ENCODE data around the gene LDB1. TPM values are rescaled to one million over a fixed set of nuclear protein-coding genes. Genes with fewer than 3 reads are reported as not detected.

The LDB1 gene
- total RNA-seq, 1 experiment from 2014 or later = 87.6 TPM

DNA sequence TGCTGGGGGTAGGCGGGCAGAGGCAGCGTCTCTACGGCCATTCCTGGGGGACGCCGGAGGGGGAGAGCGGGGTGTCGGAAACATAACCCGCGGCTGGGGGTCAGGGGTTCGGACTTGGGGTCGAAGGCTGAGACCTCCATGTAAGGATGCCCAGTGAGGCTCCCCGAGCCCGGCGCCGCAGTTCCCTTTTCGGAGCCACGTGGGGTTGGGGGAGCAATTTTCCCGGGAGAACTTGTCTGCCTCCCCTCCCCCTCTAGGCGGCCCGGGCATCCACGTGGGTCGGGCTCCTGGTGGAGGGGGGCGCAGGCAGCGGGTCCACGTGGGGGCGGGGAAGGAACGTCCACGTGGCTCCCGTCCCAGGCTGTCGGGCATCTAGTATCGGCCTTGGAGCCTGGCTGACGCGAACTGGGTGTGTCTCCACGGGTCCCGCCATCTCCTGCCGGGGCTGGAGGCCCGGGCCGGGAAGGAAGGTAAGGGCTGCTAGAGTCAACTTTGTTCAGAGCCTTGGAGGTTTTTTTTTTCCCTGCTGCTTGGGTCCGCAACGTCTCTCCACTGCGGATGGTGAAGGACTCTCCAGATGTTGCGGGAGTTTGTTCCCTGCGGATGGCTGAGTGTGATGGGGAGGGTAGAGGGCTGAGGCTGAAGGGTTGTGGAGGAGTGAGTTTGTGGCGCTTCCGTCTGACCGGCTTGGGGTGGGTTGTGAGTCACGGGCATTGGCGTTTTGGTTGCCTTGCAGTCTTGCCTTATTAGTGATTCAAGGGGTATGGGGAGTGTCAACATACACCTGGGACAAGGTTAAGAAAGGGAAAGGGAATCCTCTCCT lies 13.4 kb upstream of the LDB1 start:
- H3K36me3 ChIP-seq (ENCODE audit: control insufficient read depth, insufficient read depth, low read length) = peaks cover 14% of the 10 kb centered on the region
- H3K4me1 ChIP-seq (ENCODE audit: control insufficient read depth, insufficient read depth, low read length) = peaks cover 32% of the 10 kb centered on the region
- no TSS peak for BruUV-seq (replicated peaks)
- peak; percentile 63 for ATAC-seq
- CTCF ChIA-PET = no interaction called here
- H3K4me3 ChIP-seq (ENCODE audit: low read depth in 2 of 2, low read length in 2 of 2) = peak overlapping the region; percentile 91 to 99
- no peak for TF ChIP-seq TCF7L2 (IDR thresholded peaks at IDR 0.05; ENCODE audit: low read depth, low read length)
- TF ChIP-seq, protein P1, sequence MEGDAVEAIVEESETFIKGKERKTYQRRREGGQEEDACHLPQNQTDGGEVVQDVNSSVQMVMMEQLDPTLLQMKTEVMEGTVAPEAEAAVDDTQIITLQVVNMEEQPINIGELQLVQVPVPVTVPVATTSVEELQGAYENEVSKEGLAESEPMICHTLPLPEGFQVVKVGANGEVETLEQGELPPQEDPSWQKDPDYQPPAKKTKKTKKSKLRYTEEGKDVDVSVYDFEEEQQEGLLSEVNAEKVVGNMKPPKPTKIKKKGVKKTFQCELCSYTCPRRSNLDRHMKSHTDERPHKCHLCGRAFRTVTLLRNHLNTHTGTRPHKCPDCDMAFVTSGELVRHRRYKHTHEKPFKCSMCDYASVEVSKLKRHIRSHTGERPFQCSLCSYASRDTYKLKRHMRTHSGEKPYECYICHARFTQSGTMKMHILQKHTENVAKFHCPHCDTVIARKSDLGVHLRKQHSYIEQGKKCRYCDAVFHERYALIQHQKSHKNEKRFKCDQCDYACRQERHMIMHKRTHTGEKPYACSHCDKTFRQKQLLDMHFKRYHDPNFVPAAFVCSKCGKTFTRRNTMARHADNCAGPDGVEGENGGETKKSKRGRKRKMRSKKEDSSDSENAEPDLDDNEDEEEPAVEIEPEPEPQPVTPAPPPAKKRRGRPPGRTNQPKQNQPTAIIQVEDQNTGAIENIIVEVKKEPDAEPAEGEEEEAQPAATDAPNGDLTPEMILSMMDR (IDR thresholded peaks at IDR 0.05) = no peak
- TF ChIP-seq, protein P2, sequence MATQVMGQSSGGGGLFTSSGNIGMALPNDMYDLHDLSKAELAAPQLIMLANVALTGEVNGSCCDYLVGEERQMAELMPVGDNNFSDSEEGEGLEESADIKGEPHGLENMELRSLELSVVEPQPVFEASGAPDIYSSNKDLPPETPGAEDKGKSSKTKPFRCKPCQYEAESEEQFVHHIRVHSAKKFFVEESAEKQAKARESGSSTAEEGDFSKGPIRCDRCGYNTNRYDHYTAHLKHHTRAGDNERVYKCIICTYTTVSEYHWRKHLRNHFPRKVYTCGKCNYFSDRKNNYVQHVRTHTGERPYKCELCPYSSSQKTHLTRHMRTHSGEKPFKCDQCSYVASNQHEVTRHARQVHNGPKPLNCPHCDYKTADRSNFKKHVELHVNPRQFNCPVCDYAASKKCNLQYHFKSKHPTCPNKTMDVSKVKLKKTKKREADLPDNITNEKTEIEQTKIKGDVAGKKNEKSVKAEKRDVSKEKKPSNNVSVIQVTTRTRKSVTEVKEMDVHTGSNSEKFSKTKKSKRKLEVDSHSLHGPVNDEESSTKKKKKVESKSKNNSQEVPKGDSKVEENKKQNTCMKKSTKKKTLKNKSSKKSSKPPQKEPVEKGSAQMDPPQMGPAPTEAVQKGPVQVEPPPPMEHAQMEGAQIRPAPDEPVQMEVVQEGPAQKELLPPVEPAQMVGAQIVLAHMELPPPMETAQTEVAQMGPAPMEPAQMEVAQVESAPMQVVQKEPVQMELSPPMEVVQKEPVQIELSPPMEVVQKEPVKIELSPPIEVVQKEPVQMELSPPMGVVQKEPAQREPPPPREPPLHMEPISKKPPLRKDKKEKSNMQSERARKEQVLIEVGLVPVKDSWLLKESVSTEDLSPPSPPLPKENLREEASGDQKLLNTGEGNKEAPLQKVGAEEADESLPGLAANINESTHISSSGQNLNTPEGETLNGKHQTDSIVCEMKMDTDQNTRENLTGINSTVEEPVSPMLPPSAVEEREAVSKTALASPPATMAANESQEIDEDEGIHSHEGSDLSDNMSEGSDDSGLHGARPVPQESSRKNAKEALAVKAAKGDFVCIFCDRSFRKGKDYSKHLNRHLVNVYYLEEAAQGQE (IDR thresholded peaks at IDR 0.05; ENCODE audit: insufficient read depth in 1 of 2, low read depth in 2 of 2, low read length in 1 of 2) = no peak
- TF ChIP-seq POLR2AphosphoS5 (IDR thresholded peaks at IDR 0.05; ENCODE audit: low read depth, low read length) = no peak
- peak; percentile 96; the same call in 1 of the 2 replicates for TF ChIP-seq SIN3A (IDR thresholded peaks at IDR 0.05; ENCODE audit: borderline replicate concordance, insufficient read depth, low read depth, low read length)
- no peaks in the 10 kb centered on the region for H3K27me3 ChIP-seq (ENCODE audit: control insufficient read depth, insufficient read depth, low read length)
- H3K9me3 ChIP-seq (ENCODE audit: control insufficient read depth, insufficient read depth, low read depth, low read length) = no peaks in the 10 kb centered on the region
- H3K27ac ChIP-seq (ENCODE audit: low read length) = peak overlapping the region; percentile 96
- no peak for DNase-seq (ENCODE audit: low read depth, low spot score)
- intact Hi-C loops (cut with micrococcal nuclease; ENCODE audit: unreplicated experiment) (no loop called here), in situ Hi-C loops (cut with HindIII; ENCODE audit: low pct_unique_long_range_greater_than_20kb, low sequenced_read_pairs) (no loop called here)
- POLR2A ChIA-PET = no interaction called here

DNA sequence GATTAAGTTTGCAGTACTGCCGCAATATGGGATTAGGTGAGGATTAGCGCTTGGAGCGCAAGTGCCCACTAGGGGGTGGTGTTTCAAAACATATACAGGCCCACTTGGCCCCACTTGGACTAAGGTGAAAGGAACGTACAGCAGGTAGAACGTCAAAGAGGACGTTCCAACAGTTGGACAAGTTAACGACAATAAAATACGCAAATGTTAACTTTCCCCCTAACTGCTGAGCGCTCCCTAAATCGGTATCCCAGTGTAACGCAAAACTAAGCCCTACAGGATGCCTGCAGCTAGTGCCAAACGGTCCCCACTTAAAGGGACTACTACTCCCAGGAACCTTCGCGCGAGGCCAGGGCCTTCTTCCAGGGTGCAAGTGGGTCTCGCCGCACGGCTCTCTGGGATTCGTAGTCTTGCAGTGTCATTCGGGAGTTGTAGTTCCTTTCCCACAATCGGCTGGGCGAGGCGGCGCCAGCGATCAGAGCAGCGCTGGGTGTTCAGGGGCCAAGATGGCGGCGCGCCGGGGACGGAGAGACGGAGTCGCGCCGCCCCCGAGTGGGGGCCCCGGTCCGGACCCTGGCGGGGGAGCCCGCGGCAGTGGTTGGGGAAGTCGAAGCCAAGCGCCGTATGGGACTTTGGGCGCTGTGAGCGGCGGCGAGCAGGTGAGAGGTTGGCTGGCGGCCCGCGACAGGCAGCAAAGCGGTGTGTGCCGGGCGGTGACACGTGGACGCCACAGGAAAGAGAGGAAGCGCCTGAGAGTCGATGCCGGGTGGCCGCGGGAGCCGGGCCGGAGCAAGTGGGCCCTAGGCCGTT lies 12.6 kb upstream of the LDB1 start, which contains the start of gene PPRC1:
TSS of gene PPRC1 (plus strand) at position 478 of the 810 bp plus-strand sequence. CDS start at position 507, 29 bp downstream.
- ChIA-PET POLR2A (no interaction called here), CTCF (interaction anchor here (0.6 to 1.4 kb wide), 3 partner anchors 14 to 111 kb away, joined by 3 to 5 read pairs (median 4); no protein-coding TSS in a partner anchor)
- Histone ChIP-seq H3K9me3 (ENCODE audit: control insufficient read depth, insufficient read depth, low read depth, low read length) (no peaks in the 10 kb centered on the region), H3K27ac (ENCODE audit: low read length) (peak within 1 kb of the TSS; percentile 96), H3K4me1 (ENCODE audit: control insufficient read depth, insufficient read depth, low read length) (peaks cover 32% of the 10 kb centered on the region), H3K27me3 (ENCODE audit: control insufficient read depth, insufficient read depth, low read length) (no peaks in the 10 kb centered on the region), H3K36me3 (ENCODE audit: control insufficient read depth, insufficient read depth, low read length) (peaks cover 5% of the 10 kb centered on the region; the same call in 1 of the 2 replicates), H3K4me3 (ENCODE audit: low read depth in 2 of 2, low read length in 2 of 2) (peak within 1 kb of the TSS; percentile 91 to 99)
- DNase-seq (ENCODE audit: low read depth, low spot score) (peak; percentile 98), ATAC-seq (peak; percentile 97)
- no peak; the same call in 1 of the 2 replicates for TF ChIP-seq SIN3A (IDR thresholded peaks at IDR 0.05; ENCODE audit: borderline replicate concordance, insufficient read depth, low read depth, low read length)
- TF ChIP-seq, protein P2 (IDR thresholded peaks at IDR 0.05; ENCODE audit: insufficient read depth in 1 of 2, low read depth in 2 of 2, low read length in 1 of 2) = no peak
- peak; percentile 89 for TF ChIP-seq POLR2AphosphoS5 (IDR thresholded peaks at IDR 0.05; ENCODE audit: low read depth, low read length)
- TF ChIP-seq, protein P1 (IDR thresholded peaks at IDR 0.05) = peak; percentile 96
- TF ChIP-seq TCF7L2 (IDR thresholded peaks at IDR 0.05; ENCODE audit: low read depth, low read length) = peak; percentile 62; the same call in 1 of the 2 replicates
- in situ Hi-C loops (cut with HindIII; ENCODE audit: low pct_unique_long_range_greater_than_20kb, low sequenced_read_pairs) (no loop called here), intact Hi-C loops (cut with micrococcal nuclease; ENCODE audit: unreplicated experiment) (no loop called here)
- TSS peak; percentile 88 for BruUV-seq (replicated peaks)

All from Panc1 (cell line).